Body of pancreas (tissue), 4 donors: Measurements from ENCODE around the gene GPR173. TPM values are rescaled to one million over a fixed set of nuclear protein-coding genes. Genes with fewer than 3 reads are reported as not detected.

ENCODE experiments used
- ATAC-seq: fragments of 150-250 bp; one replicate; pipeline ENCODE4 v1.9.1; 2016
- DNase-seq, 4 donors: peaks; one replicate each; pipeline ENCODE4 v3.0.0-alpha.2; 2019
- H3K27ac ChIP-seq, 4 donors: fragments of 200-600 bp; sonication (generic); 1 replicate in 3 of 4; 2 replicates in 1 of 4; pipeline versions ENCODE4 v1.5.1 to v1.6.1; 2016 to 2019; ENCODE audit warnings: mild to moderate bottlenecking in 1 of 4, mixed read lengths in 1 of 4, moderate library complexity in 1 of 4
- H3K27me3 ChIP-seq, 2 donors: fragments of 200-600 bp; sonication (generic); one replicate each; pipeline ENCODE4 v1.6.0; 2016; ENCODE audit warnings: mild to moderate bottlenecking in 1 of 2
- H3K36me3 ChIP-seq, 2 donors: fragments of 200-600 bp; sonication (generic); replicated peaks in 1 of 2; 2 replicates each; pipeline ENCODE4 v1.5.1; 2016; ENCODE audit warnings: low read depth in 2 of 2; ENCODE audit not compliant: insufficient read depth in 1 of 2
- H3K4me1 ChIP-seq: fragments of 200-600 bp; sonication (generic); one replicate; pipeline ENCODE4 v1.6.0; 2016
- H3K4me3 ChIP-seq, 2 donors: fragments of 200-600 bp; sonication (generic); 1 replicate in 1 of 2; 2 replicates in 1 of 2; pipeline ENCODE4 v1.5.1; 2016 to 2019
- H3K9me3 ChIP-seq, 3 donors: fragments of 200-600 bp; sonication (generic); 1 replicate in 2 of 3; 2 replicates in 1 of 3; pipeline ENCODE4 v1.5.1; 2016
- CTCF ChIP-seq, 7 experiments: fragments of 450-650 bp in 4 of 7; fragments of 200-600 bp in 3 of 7; sonication (generic) in 3 of 7; IDR thresholded peaks; one replicate each; pipeline ENCODE4 v1.5.1; 2016 to 2019; ENCODE audit warnings: antibody characterized with exemption in 7 of 7
- POLR2A ChIP-seq, 3 donors: fragments of 450-650 bp; IDR thresholded peaks; one replicate each; pipeline ENCODE4 v1.6.1; 2016; ENCODE audit warnings: antibody characterized with exemption in 3 of 3, mild to moderate bottlenecking in 2 of 3
- WGBS, 2 donors: methylation state at CpG; one replicate each; pipeline ENCODE4 v1.1.5; 2017; 5-methylcytosine and 5-hydroxymethylcytosine counted together
- intact Hi-C: fragments of 100-400 bp; cut with DNase I; formaldehyde crosslinking; loops from one replicate; pipeline ENCODE4 v1.15.1; 2023
- total RNA-seq, 2 donors: library from RNA; depleted of rRNA; stranded (reverse); fragments of >200 nt; gene quantifications; one replicate each; pipeline ENCODE4 v1.1.0, GENCODE V29; 2016

The GPR173 gene
- total RNA-seq, 2 donors from 2014 or later, result 0.26 to 0.66 TPM

GRCh38 chrX:53018627-53019026, 30.0 kb upstream of the GPR173 start:
- no peak for DNase-seq
- Histone ChIP-seq H3K27ac (no peak overlapping the region), H3K27me3 (no peaks in the 10 kb centered on the region), H3K4me3 (no peak overlapping the region), H3K4me1 (no peaks in the 10 kb centered on the region), H3K9me3 (no peaks in the 10 kb centered on the region), H3K36me3 (no peaks in the 10 kb centered on the region)
- no peak for TF ChIP-seq CTCF (IDR thresholded peaks at IDR 0.05)
- TF ChIP-seq POLR2A (IDR thresholded peaks at IDR 0.05), result no peak
- intact Hi-C loops, result no loop called here
- no peak for ATAC-seq
- WGBS, 2 donors, result 20 to 23% methylated on average over 4 of the region's 4 CpGs

GRCh38 chrX:53022381-53022780, 26.2 kb upstream of the GPR173 start:
- Histone ChIP-seq H3K4me1 (no peaks in the 10 kb centered on the region), H3K27ac (no peak overlapping the region), H3K27me3 (no peaks in the 10 kb centered on the region), H3K4me3 (no peak overlapping the region), H3K9me3 (no peaks in the 10 kb centered on the region), H3K36me3 (no peaks in the 10 kb centered on the region)
- TF ChIP-seq POLR2A (IDR thresholded peaks at IDR 0.05) (no peak), CTCF (IDR thresholded peaks at IDR 0.05) (no peak)
- DNase-seq, result no peak
- intact Hi-C loops, result no loop called here
- no peak for ATAC-seq
- WGBS, 2 donors, result 37 to 46% methylated on average over 8 of the region's 8 CpGs

- intact Hi-C loops, result no loop called here
- H3K4me1 ChIP-seq, result no peaks in the 10 kb centered on the region
- WGBS, 2 donors, result 58 to 67% methylated on average over 1 of the region's 1 CpG
- DNase-seq (no peak), ATAC-seq (no peak)
- no peaks in the 10 kb centered on the region for H3K36me3 ChIP-seq
- no peak overlapping the region for H3K4me3 ChIP-seq
- H3K27ac ChIP-seq, result no peak overlapping the region
- TF ChIP-seq CTCF (IDR thresholded peaks at IDR 0.05), result no peak
- no peak for TF ChIP-seq POLR2A (IDR thresholded peaks at IDR 0.05)
- H3K27me3 ChIP-seq, result no peaks in the 10 kb centered on the region
- no peaks in the 10 kb centered on the region for H3K9me3 ChIP-seq
Measured at GRCh38 chrX:53028678-53029077, 19.9 kb upstream of the GPR173 start.

- intact Hi-C loops, result no loop called here
- TF ChIP-seq CTCF (IDR thresholded peaks at IDR 0.05) (no peak), POLR2A (IDR thresholded peaks at IDR 0.05) (no peak)
- no peak for DNase-seq
- Histone ChIP-seq H3K9me3 (no peaks in the 10 kb centered on the region), H3K27me3 (no peaks in the 10 kb centered on the region), H3K36me3 (no peaks in the 10 kb centered on the region), H3K4me1 (no peaks in the 10 kb centered on the region), H3K4me3 (no peak overlapping the region), H3K27ac (no peak overlapping the region)
- 10 to 23% methylated on average over 2 to 4 of the region's 4 CpGs for WGBS, 2 donors
- ATAC-seq, result no peak
Measured at GRCh38 chrX:53031380-53031779, 17.2 kb upstream of the GPR173 start.

GRCh38 chrX:53036149-53036548, 12.4 kb upstream of the GPR173 start:
- no peaks in the 10 kb centered on the region for H3K9me3 ChIP-seq
- TF ChIP-seq POLR2A (IDR thresholded peaks at IDR 0.05) (no peak), CTCF (IDR thresholded peaks at IDR 0.05) (no peak)
- DNase-seq, result no peak
- no peaks in the 10 kb centered on the region for H3K27me3 ChIP-seq
- ATAC-seq, result no peak
- no peaks in the 10 kb centered on the region for H3K36me3 ChIP-seq
- intact Hi-C loops, result no loop called here
- no peak overlapping the region for H3K27ac ChIP-seq
- H3K4me1 ChIP-seq, result no peaks in the 10 kb centered on the region
- no peak overlapping the region for H3K4me3 ChIP-seq
- 35 to 46% methylated on average over 5 of the region's 5 CpGs for WGBS, 2 donors
